SK-N-SH treated with all-trans-retinoic acid at 6 μM for 48 hours (cell line): Measurements from ENCODE around the gene RNF44.

ENCODE experiments used
- ATAC-seq: fragments of 200-7000 bp; cut with Tn5 transposase; 3 replicates; pipeline ENCODE4 v1.9.1; 2020; ENCODE audit warnings: mild to moderate bottlenecking, moderate library complexity
- ARNTL ChIP-seq: fragments of 450-650 bp; formaldehyde crosslinking; IDR thresholded peaks from 2 replicates; pipeline ENCODE4 v1.5.0; 2020; ENCODE audit warnings: low read depth, mild to moderate bottlenecking, moderate library complexity, borderline replicate concordance
- BACH2 ChIP-seq: fragments of 250-450 bp; sonication (Bioruptor Pico); IDR thresholded peaks from 2 replicates; pipeline ENCODE4 v1.9.0; 2021; ENCODE audit warnings: mild to moderate bottlenecking, borderline replicate concordance
- CREB5 ChIP-seq: fragments of 250-450 bp; sonication (Bioruptor Pico); IDR thresholded peaks from 2 replicates; pipeline ENCODE4 v1.5.1; 2020; ENCODE audit warnings: low read depth, mild to moderate bottlenecking, moderate library complexity
- CSDC2 ChIP-seq: fragments of 250-450 bp; sonication (Bioruptor Pico); IDR thresholded peaks from 2 replicates; pipeline ENCODE4 v1.5.0; 2020; ENCODE audit warnings: mild to moderate bottlenecking, moderate library complexity
- CSRNP3 ChIP-seq: fragments of 250-450 bp; sonication (Bioruptor Pico); IDR thresholded peaks from 2 replicates; pipeline ENCODE4 v1.5.1; 2021; ENCODE audit warnings: mild to moderate bottlenecking, moderate library complexity
- ESRRG ChIP-seq: fragments of 250-450 bp; sonication (Bioruptor Pico); IDR thresholded peaks from 2 replicates; pipeline ENCODE4 v1.6.1; 2021; ENCODE audit warnings: mild to moderate bottlenecking
- GLIS3 ChIP-seq: fragments of 250-450 bp; sonication (Bioruptor Pico); IDR thresholded peaks from 2 replicates; pipeline ENCODE4 v1.5.0; 2020; ENCODE audit warnings: mild to moderate bottlenecking, moderate library complexity
- ISL1 ChIP-seq: fragments of 250-450 bp; sonication (Bioruptor Pico); IDR thresholded peaks from 2 replicates; pipeline ENCODE4 v2.1.2; 2022; ENCODE audit warnings: mild to moderate bottlenecking, moderate library complexity
- OSR1 ChIP-seq: fragments of 250-450 bp; sonication (Bioruptor Pico); IDR thresholded peaks from 2 replicates; pipeline ENCODE4 v1.8.0; 2022; ENCODE audit warnings: moderate library complexity, mild to moderate bottlenecking, inconsistent platforms
- PATZ1 ChIP-seq: fragments of 250-450 bp; sonication (Bioruptor Pico); IDR thresholded peaks from 2 replicates; pipeline ENCODE4 v1.8.0; 2020; ENCODE audit warnings: mild to moderate bottlenecking, moderate library complexity, borderline replicate concordance
- PPARA ChIP-seq: fragments of 250-450 bp; sonication (Bioruptor Pico); IDR thresholded peaks from 2 replicates; pipeline ENCODE4 v1.5.0; 2020; ENCODE audit warnings: mild to moderate bottlenecking, borderline replicate concordance
- RARB ChIP-seq: fragments of 250-450 bp; sonication (Bioruptor Pico); IDR thresholded peaks from 2 replicates; pipeline ENCODE4 v1.8.0; 2021; ENCODE audit warnings: mild to moderate bottlenecking, moderate library complexity
- SNAI2 ChIP-seq: fragments of 250-450 bp; sonication (Bioruptor Pico); IDR thresholded peaks from 2 replicates; pipeline ENCODE4 v1.5.0; 2020; ENCODE audit warnings: mild to moderate bottlenecking, moderate library complexity
- TCF4 ChIP-seq: fragments of 250-450 bp; sonication (Bioruptor Pico); IDR thresholded peaks from 2 replicates; pipeline ENCODE4 v1.8.0; 2021; ENCODE audit warnings: mild to moderate bottlenecking, moderate library complexity, borderline replicate concordance
- TOX ChIP-seq: fragments of 250-450 bp; sonication (Bioruptor Pico); IDR thresholded peaks from 2 replicates; pipeline ENCODE4 v1.8.0; 2021; ENCODE audit warnings: mild to moderate bottlenecking, moderate library complexity, borderline replicate concordance
- TSHZ2 ChIP-seq: fragments of 250-450 bp; sonication (Bioruptor Pico); IDR thresholded peaks from 2 replicates; pipeline ENCODE4 v1.5.0; 2020; ENCODE audit warnings: mild to moderate bottlenecking, moderate library complexity
- ZFP3 ChIP-seq: fragments of 250-450 bp; sonication (Bioruptor Pico); IDR thresholded peaks from 2 replicates; pipeline ENCODE4 v1.5.0; 2020; ENCODE audit warnings: mild to moderate bottlenecking, moderate library complexity
- ZNF565 ChIP-seq: fragments of 450-650 bp; formaldehyde crosslinking; conservative IDR thresholded peaks from 2 replicates; pipeline ENCODE4 v1.5.0; 2020; ENCODE audit warnings: low read depth, mild to moderate bottlenecking, moderate library complexity
- ZNF70 ChIP-seq: fragments of 450-650 bp; formaldehyde crosslinking; IDR thresholded peaks from 2 replicates; pipeline ENCODE4 v1.5.0; 2020; ENCODE audit warnings: mild to moderate bottlenecking, moderate library complexity
- ZNF8 ChIP-seq: fragments of 450-650 bp; formaldehyde crosslinking; IDR thresholded peaks from 2 replicates; pipeline ENCODE4 v1.5.0; 2020; ENCODE audit warnings: mild to moderate bottlenecking, moderate library complexity

RNF44 gene

GRCh38 chr5:176548967-176549444 lies 11.8 kb upstream of the RNF44 start, which contains the start of gene CDHR2:
Gene CDHR2 (plus strand): TSS chr5:176549342. CDS start chr5:176565353, 16,011 bp downstream.
- ATAC-seq, result no peak
- no peak for TF ChIP-seq ZNF565
- no peak for TF ChIP-seq TOX
- no peak for TF ChIP-seq BACH2 (CRISPR knock-in tag)
- TF ChIP-seq ZFP3 (CRISPR knock-in tag), result no peak
- TF ChIP-seq ZNF8 (CRISPR knock-in tag), result no peak
- no peak for TF ChIP-seq ISL1 (CRISPR knock-in tag)
- TF ChIP-seq ARNTL (CRISPR knock-in tag), result no peak
- no peak for TF ChIP-seq SNAI2
- TF ChIP-seq ESRRG (CRISPR knock-in tag), result no peak
- no peak for TF ChIP-seq ZNF70 (CRISPR knock-in tag)
- no peak for TF ChIP-seq TSHZ2
- no peak for TF ChIP-seq PPARA (CRISPR knock-in tag)
- TF ChIP-seq RARB, result no peak
- no peak for TF ChIP-seq CSDC2 (CRISPR knock-in tag)
- TF ChIP-seq GLIS3 (CRISPR knock-in tag), result no peak

GRCh38 chr5:176547802-176548201 lies 10.6 kb upstream of the RNF44 start:
- no peak for TF ChIP-seq SNAI2
- no peak for TF ChIP-seq TOX
- TF ChIP-seq GLIS3 (CRISPR knock-in tag), result no peak
- no peak for TF ChIP-seq CREB5
- TF ChIP-seq RARB, result no peak
- TF ChIP-seq CSRNP3 (CRISPR knock-in tag), result no peak
- TF ChIP-seq PPARA (CRISPR knock-in tag), result no peak
- no peak for TF ChIP-seq OSR1 (CRISPR knock-in tag)
- ATAC-seq, result no peak

GRCh38 chr5:176545737-176546509 lies 8.7 kb upstream of the RNF44 start:
- no peak for TF ChIP-seq CSRNP3 (CRISPR knock-in tag)
- no peak for TF ChIP-seq ZNF70 (CRISPR knock-in tag)
- no peak for TF ChIP-seq TSHZ2
- no peak for TF ChIP-seq PPARA (CRISPR knock-in tag)
- no peak for TF ChIP-seq BACH2 (CRISPR knock-in tag)
- TF ChIP-seq TCF4 (CRISPR knock-in tag), result no peak
- no peak for TF ChIP-seq ZFP3 (CRISPR knock-in tag)
- no peak for TF ChIP-seq ZNF565
- TF ChIP-seq ESRRG (CRISPR knock-in tag), result no peak
- TF ChIP-seq SNAI2, result no peak
- no peak for TF ChIP-seq TOX
- TF ChIP-seq PATZ1 (CRISPR knock-in tag), result no peak
- ATAC-seq, result no peak
